ENCODE results near the gene CPNE4.

DNA sequence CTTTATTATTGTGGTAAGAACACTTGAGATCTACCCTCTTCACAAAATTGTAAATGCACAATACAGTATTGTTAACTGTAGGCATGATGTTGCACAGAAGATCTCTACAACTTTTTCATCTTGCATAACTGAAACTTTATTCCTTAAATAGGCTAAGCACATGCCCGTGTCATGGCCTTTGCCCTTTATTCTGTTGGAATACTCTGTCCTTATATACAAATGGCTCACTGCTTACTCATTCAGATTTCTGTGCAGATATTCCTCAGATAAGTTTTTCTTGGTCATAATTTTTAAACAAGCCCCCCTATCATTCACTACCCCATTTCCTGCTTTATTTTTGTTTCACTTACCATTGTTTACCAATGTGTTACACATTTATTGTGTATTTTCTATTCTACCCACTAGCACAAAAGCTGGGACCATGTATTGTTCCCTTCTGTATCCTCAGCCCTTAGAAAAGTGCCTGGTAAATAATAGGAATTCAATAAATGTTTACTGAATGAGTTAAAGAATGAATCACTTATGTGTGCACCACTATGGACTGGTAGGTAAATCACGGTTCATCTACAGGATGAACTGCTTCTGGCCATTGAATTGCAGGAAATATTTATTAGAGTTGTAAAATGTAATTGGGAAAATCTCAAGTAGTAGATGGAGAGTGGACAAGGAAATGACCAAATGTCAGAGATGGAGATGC lies 151.0 kb downstream of the CPNE4 start:
- no peak for TF ChIP-seq POLR2AphosphoS5 (IDR thresholded peaks at IDR 0.05; ENCODE audit: low read depth, low read length)
- TF ChIP-seq REST (IDR thresholded peaks at IDR 0.05; ENCODE audit: insufficient read depth in 1 of 2, low read depth in 2 of 2, low read length in 2 of 2): no peak
- TF ChIP-seq TAF1 (IDR thresholded peaks at IDR 0.05; ENCODE audit: borderline replicate concordance, insufficient read depth, low read length): no peak
